H1 (cell line): ENCODE measurements around the gene PI4KB. TPM values are rescaled to one million over a fixed set of nuclear protein-coding genes. Genes with fewer than 3 reads are reported as not detected.
A peak's percentile ranks its signal among the peaks of the same experiment; 100 is the strongest.

Experiments used
- CTCF ChIA-PET: fragments of 300-600 bp; sonication (Branson Sonifier 250); formaldehyde crosslinking; loops from one replicate; lab custom pipeline; 2021; ENCODE audit not compliant: partially characterized antibody; lab: Charles Lee
- POLR2A ChIA-PET: fragments of 300-600 bp; sonication (Branson Sonifier 250); formaldehyde crosslinking; loops from one replicate; lab custom pipeline; 2021; ENCODE audit warnings: inconsistent platforms; ENCODE audit not compliant: partially characterized antibody; lab: Charles Lee
- DNase-seq, 2 experiments: peaks; one replicate each; pipeline versions ENCODE4 v3.0.0 to v3.0.0-alpha.2; 2010 to 2022; ENCODE audit warnings: low spot score in 2 of 2, low read depth in 1 of 2, mixed read lengths in 1 of 2
- FAIRE-seq: peaks from 2 replicates; lab custom pipeline; 2011; peaks lifted over from hg19 to GRCh38; lab: Jason Lieb, UNC
- H2AFZ ChIP-seq: 2 replicates; pipeline ENCODE4 v1.8.1; 2012; ENCODE audit warnings: low read length, inconsistent platforms
- H2AK5ac ChIP-seq: 2 replicates; pipeline ENCODE4 v1.6.1; 2013; ENCODE audit warnings: low read depth, low read length
- H2BK120ac ChIP-seq: replicated peaks from 2 replicates; pipeline ENCODE3; 2013; ENCODE audit warnings: low read depth, low read length, inconsistent platforms
- H2BK12ac ChIP-seq: 2 replicates; pipeline ENCODE4 v1.6.1; 2013; ENCODE audit warnings: low read depth, low read length
- H2BK15ac ChIP-seq: 2 replicates; pipeline ENCODE4 v1.6.1; 2013; ENCODE audit warnings: low read length
- H2BK20ac ChIP-seq: 2 replicates; pipeline ENCODE4 v1.6.1; 2013; ENCODE audit warnings: low read length
- H2BK5ac ChIP-seq: 2 replicates; pipeline ENCODE4 v1.6.1; 2013; ENCODE audit warnings: low read depth, low read length
- H3K14ac ChIP-seq: 2 replicates; pipeline ENCODE4 v1.6.1; 2013; ENCODE audit warnings: inconsistent platforms; ENCODE audit not compliant: insufficient read length
- H3K18ac ChIP-seq: 2 replicates; pipeline ENCODE4 v1.6.1; 2013; ENCODE audit warnings: low read length; ENCODE audit errors: extremely low read depth
- H3K23ac ChIP-seq: 2 replicates; pipeline ENCODE4 v1.6.1; 2013; ENCODE audit warnings: inconsistent platforms; ENCODE audit not compliant: insufficient read length
- H3K23me2 ChIP-seq: 2 replicates; pipeline ENCODE4 v1.6.1; 2013; ENCODE audit warnings: low read depth, low read length
- H3K27ac ChIP-seq: 2 replicates; pipeline ENCODE4 v1.6.1; 2011; ENCODE audit warnings: low read depth, low read length, inconsistent platforms
- H3K27me3 ChIP-seq, 4 experiments: replicated peaks in 1 of 4; 1 replicate in 1 of 4; 2 replicates in 3 of 4; pipeline versions ENCODE4 v1.6.1 to v1.8.1; 2011 to 2013; ENCODE audit warnings: low read length in 3 of 4, mild to moderate bottlenecking in 3 of 4, inconsistent platforms in 2 of 4, mixed read lengths in 2 of 4, moderate library complexity in 1 of 4; ENCODE audit not compliant: control insufficient read depth in 3 of 4, insufficient read depth in 3 of 4; ENCODE audit errors: extremely low read depth in 1 of 4
- H3K36me3 ChIP-seq, 4 experiments: 2 replicates each; pipeline versions ENCODE4 v1.6.1 to v1.8.1; 2011 to 2013; ENCODE audit warnings: mild to moderate bottlenecking in 4 of 4, low read length in 3 of 4, moderate library complexity in 2 of 4, control low read depth in 1 of 4, inconsistent platforms in 1 of 4; ENCODE audit not compliant: insufficient read depth in 4 of 4, control insufficient read depth in 2 of 4
- H3K4ac ChIP-seq: replicated peaks from 2 replicates; pipeline ENCODE3; 2013; ENCODE audit warnings: low read length, low read depth, mixed read lengths, inconsistent platforms; ENCODE audit not compliant: insufficient read length
- H3K4me1 ChIP-seq, 4 experiments: replicated peaks in 1 of 4; 1 replicate in 1 of 4; 2 replicates in 3 of 4; pipeline versions ENCODE4 v1.6.1 to v1.8.1; 2011 to 2013; ENCODE audit warnings: low read length in 3 of 4, inconsistent platforms in 2 of 4, mixed read lengths in 1 of 4; ENCODE audit not compliant: insufficient read depth in 4 of 4, control insufficient read depth in 3 of 4
- H3K4me2 ChIP-seq, 2 experiments: 2 replicates each; pipeline versions ENCODE4 v1.6.1 to v1.8.1; 2011 to 2013; ENCODE audit warnings: low read depth in 2 of 2, low read length in 2 of 2, control low read depth in 1 of 2, inconsistent platforms in 1 of 2, mild to moderate bottlenecking in 1 of 2; ENCODE audit not compliant: insufficient read depth in 1 of 2
- H3K4me3 ChIP-seq, 4 experiments: fragments of 200-600, 300-600 bp in 1 of 4; sonication (generic), shearing (Covaris generic), sonication (Bioruptor Twin) in 1 of 4; 2 replicates each; pipeline versions ENCODE4 v1.5.1 to v1.8.1; 2011 to 2016; ENCODE audit warnings: low read length in 4 of 4, low read depth in 3 of 4, control low read depth in 2 of 4, inconsistent platforms in 2 of 4, mild to moderate bottlenecking in 2 of 4, mixed read lengths in 1 of 4, moderate library complexity in 1 of 4; ENCODE audit not compliant: insufficient read depth in 2 of 4; ENCODE audit errors: extremely low read depth in 1 of 4
- H3K56ac ChIP-seq: replicated peaks from 2 replicates; pipeline ENCODE3; 2013; ENCODE audit warnings: low read depth, mild to moderate bottlenecking, mixed read lengths, low read length, inconsistent platforms; ENCODE audit not compliant: insufficient read length
- H3K79me1 ChIP-seq: 2 replicates; pipeline ENCODE4 v1.6.1; 2013; ENCODE audit warnings: low read depth, low read length, control low read depth
- H3K79me2 ChIP-seq, 2 experiments: 2 replicates each; pipeline versions ENCODE4 v1.6.1 to v1.8.1; 2012 to 2013; ENCODE audit warnings: low read length in 2 of 2, mild to moderate bottlenecking in 2 of 2, inconsistent platforms in 1 of 2; ENCODE audit not compliant: insufficient read depth in 2 of 2, control insufficient read depth in 1 of 2
- H3K9ac ChIP-seq, 4 experiments: replicated peaks in 1 of 4; 1 replicate in 1 of 4; 2 replicates in 3 of 4; pipeline versions ENCODE4 v1.6.1 to v1.8.1; 2011 to 2013; ENCODE audit warnings: low read depth in 3 of 4, low read length in 3 of 4, control low read depth in 2 of 4, mild to moderate bottlenecking in 2 of 4, moderate library complexity in 2 of 4, inconsistent platforms in 1 of 4; ENCODE audit errors: extremely low read depth in 1 of 4
- H3K9me3 ChIP-seq, 2 experiments: 2 replicates each; pipeline versions ENCODE4 v1.6.1 to v1.8.1; 2012 to 2013; ENCODE audit warnings: mild to moderate bottlenecking in 2 of 2, moderate library complexity in 2 of 2, control low read depth in 1 of 2, inconsistent platforms in 1 of 2, low read depth in 1 of 2, low read length in 1 of 2, mixed read lengths in 1 of 2; ENCODE audit not compliant: insufficient read depth in 2 of 2
- H4K20me1 ChIP-seq, 2 experiments: replicated peaks in 1 of 2; 2 replicates each; pipeline versions ENCODE3 to v1.8.1; 2011 to 2013; ENCODE audit warnings: inconsistent platforms in 2 of 2, low read length in 2 of 2, mild to moderate bottlenecking in 1 of 2; ENCODE audit not compliant: insufficient read depth in 2 of 2, control insufficient read depth in 1 of 2
- H4K5ac ChIP-seq: 2 replicates; pipeline ENCODE4 v1.6.1; 2013; ENCODE audit warnings: low read length, low read depth, mixed read lengths, inconsistent platforms; ENCODE audit not compliant: insufficient read length
- H4K8ac ChIP-seq: 2 replicates; pipeline ENCODE4 v1.8.0; 2013; ENCODE audit warnings: mild to moderate bottlenecking, moderate library complexity, low read length, inconsistent platforms; ENCODE audit not compliant: insufficient read depth; ENCODE audit errors: extremely low read depth
- H4K91ac ChIP-seq: replicated peaks from 2 replicates; pipeline ENCODE3; 2013; ENCODE audit warnings: low read length, mixed read lengths, inconsistent platforms; ENCODE audit not compliant: insufficient read length
- KDM5A ChIP-seq: fragments of 200-600 bp; IDR thresholded peaks from 2 replicates; pipeline ENCODE4 v1.7.1; 2012; ENCODE audit warnings: mild to moderate bottlenecking, low read length, inconsistent platforms, mixed read lengths
- RBBP5 ChIP-seq: IDR thresholded peaks from 2 replicates; pipeline ENCODE4 v1.7.1; 2012; ENCODE audit warnings: low read depth, mild to moderate bottlenecking, inconsistent platforms, low read length, moderate library complexity, borderline replicate concordance
- RXRA ChIP-seq: IDR thresholded peaks from 2 replicates; pipeline ENCODE4 v1.6.1; 2011; ENCODE audit warnings: low read depth, mild to moderate bottlenecking, low read length, moderate library complexity; ENCODE audit not compliant: insufficient read depth
- SIRT6 ChIP-seq: IDR thresholded peaks from one replicate; pipeline ENCODE4 v1.7.1; 2012; ENCODE audit warnings: low read length, inconsistent platforms
- SP4 ChIP-seq: IDR thresholded peaks from 2 replicates; pipeline ENCODE4 v1.6.1; 2012; ENCODE audit warnings: low read length, inconsistent platforms
- WGBS, 2 experiments: shearing (Covaris generic) in 1 of 2; methylation state at CpG; one replicate each; pipeline versions ENCODE4 v1.1.6 to v1.1.7; 2013 to 2015; ENCODE audit warnings: low lambda C conversion rate in 2 of 2, mixed read lengths in 2 of 2, inconsistent platforms in 1 of 2, low coverage in 1 of 2, missing lambda C conversion rate in 1 of 2; ENCODE audit not compliant: insufficient replicate concordance in 2 of 2, insufficient coverage in 1 of 2, insufficient read length in 1 of 2; ENCODE audit errors: extremely low coverage in 1 of 2, missing lambda C conversion rate in 1 of 2; 5-methylcytosine and 5-hydroxymethylcytosine counted together
- polyA plus RNA-seq, 7 experiments: library from polyadenylated mRNA; depleted of rRNA in 3 of 7; stranded (reverse) in 5 of 7; unstranded in 2 of 7; fragments of >200 nt in 5 of 7; fragments of 200-250 nt in 2 of 7; gene quantifications; 1 replicate in 5 of 7; 2 replicates in 1 of 7; 4 replicates in 1 of 7; pipeline versions ENCODE4 v1.2.1 to v1.2.3, GENCODE V29; 2011 to 2013; ENCODE audit warnings: missing spikeins in 2 of 7, mixed read lengths in 2 of 7
- total RNA-seq: library from RNA; stranded (reverse); fragmentation: NEBNext Ultra II Directional; extraction: Animal tissue kit (Norgen Biotek cat#: 25700); gene quantifications from 2 replicates; pipeline ENCODE4 v1.2.1, GENCODE V29; 2021
- TF ChIP-seq, protein P1 (sequence below): IDR thresholded peaks from 2 replicates; pipeline ENCODE4 v1.6.1; 2012; ENCODE audit warnings: inconsistent platforms

The PI4KB gene
- total and polyA plus RNA-seq, 2 of the 8 experiments (the other 6 are each of a cell fraction or from before 2014, with no cell fraction given), result 30.1 to 37.1 TPM

DNA sequence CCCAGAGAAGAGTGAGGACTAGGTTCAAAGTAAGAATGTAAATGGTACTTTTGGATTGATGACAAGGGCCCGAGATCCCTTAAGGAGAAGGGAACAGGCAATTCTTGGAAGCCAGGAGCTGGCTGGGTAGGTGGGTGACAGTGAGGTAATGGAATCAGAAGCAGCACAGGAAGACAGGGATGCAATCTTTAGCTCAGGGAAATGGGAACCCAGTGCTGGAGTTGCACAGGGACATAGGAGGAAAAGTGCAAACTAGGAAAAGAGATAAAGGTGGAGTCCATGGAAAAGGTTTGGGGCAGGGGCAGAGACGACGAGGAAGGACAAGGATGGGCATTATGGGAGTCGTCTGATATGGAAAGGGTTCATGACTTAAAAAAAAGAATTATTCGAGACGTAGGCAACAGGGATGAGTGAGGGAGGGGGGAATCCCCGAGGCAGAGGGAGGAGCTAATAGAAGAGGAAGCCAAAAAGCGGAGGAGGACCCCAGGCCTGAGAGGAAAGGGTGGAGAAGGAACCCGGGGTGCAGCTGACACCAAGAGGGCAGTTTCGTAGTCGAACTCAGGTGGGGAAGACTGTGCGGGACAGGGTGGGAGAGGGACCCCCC, 495 bp downstream of the PI4KB start:
- Histone ChIP-seq H3K27ac (no peak overlapping the region), H4K5ac (no peak overlapping the region), H3K4me3 (peak overlapping the region; percentile 67 to 87 (median 79)), H2BK120ac (no peak overlapping the region), H4K91ac (no peak overlapping the region), H2BK5ac (0 out of 2 replicates have a peak overlapping the region, but pooled peaks have one; percentile 82), H3K23me2 (peaks cover 13% of the 10 kb centered on the region), H4K8ac (no peak overlapping the region), H3K56ac (no peak overlapping the region), H3K4ac (no peak overlapping the region), H3K23ac (no peak overlapping the region), H3K79me2 (peaks cover 0 to 16% of the 10 kb centered on the region in 2 experiments; a peak in 3 of 4 replicates), H3K36me3 (peaks cover 3 to 7% (median 4%) of the 10 kb centered on the region in 4 experiments; a peak in 5 of 8 replicates), H2AFZ (no peak overlapping the region; the same call in 1 of the 2 replicates), H4K20me1 (no peaks in the 10 kb centered on the region), H3K9me3 (no peaks in the 10 kb centered on the region), H3K14ac (no peak overlapping the region), H2AK5ac (no peak overlapping the region), H3K18ac (peak overlapping the region; percentile 48), H2BK15ac (no peak overlapping the region), H3K9ac (peak overlapping the region; percentile 9 to 81 (median 48)), H3K4me2 (peak overlapping the region; percentile 82 to 88), H3K4me1 (peaks cover 2 to 8% (median 5%) of the 10 kb centered on the region in 4 experiments; a peak in 5 of 7 replicates), H3K27me3 (no peaks in the 10 kb centered on the region), H2BK12ac (no peak overlapping the region), H2BK20ac (no peak overlapping the region), H3K79me1 (0 out of 2 replicates have a peak, but pooled peaks cover 2% of the 10 kb centered on the region)
- no peak for FAIRE-seq
- TF ChIP-seq KDM5A (no peak), SP4 (no peak), RBBP5 (no peak), RXRA (no peak), SIRT6 (no peak)
- TF ChIP-seq, protein P1, sequence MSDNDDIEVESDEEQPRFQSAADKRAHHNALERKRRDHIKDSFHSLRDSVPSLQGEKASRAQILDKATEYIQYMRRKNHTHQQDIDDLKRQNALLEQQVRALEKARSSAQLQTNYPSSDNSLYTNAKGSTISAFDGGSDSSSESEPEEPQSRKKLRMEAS, result no peak
- WGBS, 2 experiments, result 8% methylated on average over 12 of the region's 12 CpGs; no CpG with 5 or more reads in 1 of the 2 experiments
- DNase-seq, result no peak
- ChIA-PET POLR2A (interaction anchor here (1.1 to 5.9 kb wide), 17 partner anchors 9 to 213 kb away, joined by 3 to 46 read pairs (median 12); partner anchors contain the start of genes PSMB4, RFX5, SELENBP1 and TUFT1), CTCF (interaction anchor here (0.6 to 11.1 kb wide), 7 partner anchors 13 to 170 kb away, joined by 3 to 79 read pairs (median 3); no protein-coding TSS in a partner anchor)
